Esophagus muscularis mucosa (tissue), 4 donors: ENCODE measurements around the gene PPP4R2. TPM values are rescaled to one million over a fixed set of nuclear protein-coding genes. Genes with fewer than 3 reads are reported as not detected.

ENCODE experiments used
- DNase-seq: peaks from one replicate; pipeline ENCODE4 v3.0.0-alpha.2; 2017; ENCODE audit errors: extremely low spot score
- H3K27ac ChIP-seq, 4 donors: fragments of 200-600 bp; sonication (generic); replicated peaks in 1 of 4; 1 replicate in 3 of 4; 2 replicates in 1 of 4; pipeline ENCODE4 v1.5.1; 2016 to 2019; ENCODE audit warnings: mild to moderate bottlenecking in 1 of 4
- H3K27me3 ChIP-seq, 4 donors: fragments of 200-600 bp; sonication (generic); one replicate each; pipeline versions ENCODE4 v1.5.1 to v1.6.0; 2016 to 2019
- H3K36me3 ChIP-seq, 4 donors: fragments of 200-600 bp; sonication (generic); one replicate each; pipeline ENCODE4 v1.5.1; 2016 to 2019
- H3K4me1 ChIP-seq, 4 donors: fragments of 200-600 bp; sonication (generic); one replicate each; pipeline ENCODE4 v1.5.1; 2016 to 2019
- H3K4me3 ChIP-seq, 4 donors: fragments of 200-600 bp; sonication (generic); 1 replicate in 2 of 4; 2 replicates in 2 of 4; pipeline ENCODE4 v1.5.1; 2016 to 2019; ENCODE audit warnings: mild to moderate bottlenecking in 4 of 4, moderate library complexity in 1 of 4
- H3K9me3 ChIP-seq, 4 donors: fragments of 200-600 bp; sonication (generic); 1 replicate in 3 of 4; 2 replicates in 1 of 4; pipeline ENCODE4 v1.5.1; 2016 to 2019
- CTCF ChIP-seq, 3 experiments: fragments of 200-600 bp in 2 of 3; fragments of 450-650 bp in 1 of 3; sonication (generic) in 2 of 3; IDR thresholded peaks; one replicate each; pipeline ENCODE4 v1.5.1; 2017 to 2019; ENCODE audit warnings: antibody characterized with exemption in 3 of 3, mild to moderate bottlenecking in 2 of 3, moderate library complexity in 1 of 3
- EP300 ChIP-seq: sonication (generic); formaldehyde crosslinking; IDR thresholded peaks from one replicate; pipeline ENCODE4 v1.6.1; 2017; ENCODE audit warnings: antibody characterized with exemption
- POLR2A ChIP-seq: fragments of 450-650 bp; IDR thresholded peaks from one replicate; pipeline ENCODE4 v1.6.1; 2017; ENCODE audit warnings: antibody characterized with exemption, moderate library complexity, mild to moderate bottlenecking, low read depth
- POLR2AphosphoS5 ChIP-seq, 2 donors: sonication (generic); formaldehyde crosslinking; IDR thresholded peaks; one replicate each; pipeline ENCODE4 v1.6.1; 2017; ENCODE audit warnings: antibody characterized with exemption in 2 of 2
- WGBS: methylation state at CpG from one replicate; pipeline ENCODE4 v1.1.5; 2018; 5-methylcytosine and 5-hydroxymethylcytosine counted together
- intact Hi-C: fragments of 100-400 bp; cut with DNase I; formaldehyde crosslinking; loops from one replicate; pipeline ENCODE4 v1.15.1; 2023
- total RNA-seq, 4 donors: library from RNA; depleted of rRNA; stranded (reverse); fragments of >200 nt; gene quantifications; one replicate each; pipeline versions ENCODE4 v1.1.0 to v1.2.1, GENCODE V29; 2016

The PPP4R2 gene
- total RNA-seq, 4 donors from 2014 or later: 24.6 to 60.6 (median 33.9) TPM

- no peak overlapping the region for H3K4me3 ChIP-seq
- H3K9me3 ChIP-seq: no peaks in the 10 kb centered on the region
- H3K27me3 ChIP-seq: no peaks in the 10 kb centered on the region
- TF ChIP-seq CTCF (IDR thresholded peaks at IDR 0.05): no peak
- no peak for TF ChIP-seq POLR2A
- no peak for TF ChIP-seq POLR2AphosphoS5 (IDR thresholded peaks at IDR 0.05)
- no peak for TF ChIP-seq EP300
- WGBS: 92% methylated on average over 4 of the region's 4 CpGs
- H3K27ac ChIP-seq: no peak overlapping the region
- peaks cover 0 to 7% (median 3%) of the 10 kb centered on the region in 4 donors for H3K36me3 ChIP-seq
- no peak for DNase-seq
- intact Hi-C loops: no loop called here
- H3K4me1 ChIP-seq: peaks cover 17 to 76% (median 55%) of the 10 kb centered on the region in 4 donors
These were observed 21.7 kb downstream of the PPP4R2 start for GRCh38 chr3:73018298-73018697.

- whole genome bisulfite sequencing: 75% methylated on average over 5 of the region's 5 CpGs
- no peaks in the 10 kb centered on the region for H3K27me3 ChIP-seq
- no peak overlapping the region for H3K27ac ChIP-seq
- intact Hi-C loops: no loop called here
- TF ChIP-seq POLR2AphosphoS5 (IDR thresholded peaks at IDR 0.05) (no peak), EP300 (no peak), CTCF (IDR thresholded peaks at IDR 0.05) (no peak), POLR2A (no peak)
- H3K4me3 ChIP-seq: no peak overlapping the region
- DNase-seq: no peak
- H3K4me1 ChIP-seq: peaks cover 17 to 71% (median 55%) of the 10 kb centered on the region in 4 donors
- H3K36me3 ChIP-seq: peaks cover 0 to 7% (median 3%) of the 10 kb centered on the region in 4 donors
- H3K9me3 ChIP-seq: no peaks in the 10 kb centered on the region
These were observed 22.3 kb downstream of the PPP4R2 start for GRCh38 chr3:73018790-73019441.

- intact Hi-C loops: no loop called here
- 63% methylated on average over 4 of the region's 4 CpGs for WGBS
- H3K9me3 ChIP-seq: no peaks in the 10 kb centered on the region
- no peak overlapping the region for H3K4me3 ChIP-seq
- H3K36me3 ChIP-seq: no peaks in the 10 kb centered on the region
- H3K27ac ChIP-seq: no peak overlapping the region
- H3K27me3 ChIP-seq: no peaks in the 10 kb centered on the region
- TF ChIP-seq POLR2A (no peak), CTCF (IDR thresholded peaks at IDR 0.05) (no peak), POLR2AphosphoS5 (IDR thresholded peaks at IDR 0.05) (no peak), EP300 (no peak)
- H3K4me1 ChIP-seq: peaks cover 30 to 85% (median 77%) of the 10 kb centered on the region in 4 donors
- no peak for DNase-seq
These were observed 24.8 kb downstream of the PPP4R2 start for GRCh38 chr3:73021301-73021835.

- H3K27me3 ChIP-seq: no peaks in the 10 kb centered on the region
- H3K27ac ChIP-seq: no peak overlapping the region
- no peak for DNase-seq
- no peaks in the 10 kb centered on the region for H3K9me3 ChIP-seq
- H3K36me3 ChIP-seq: no peaks in the 10 kb centered on the region
- H3K4me3 ChIP-seq: no peak overlapping the region
- no peak for TF ChIP-seq EP300
- TF ChIP-seq POLR2AphosphoS5 (IDR thresholded peaks at IDR 0.05): no peak
- no peak for TF ChIP-seq CTCF (IDR thresholded peaks at IDR 0.05)
- no peak for TF ChIP-seq POLR2A
- intact Hi-C loops: no loop called here
- H3K4me1 ChIP-seq: peaks cover 30 to 87% (median 78%) of the 10 kb centered on the region in 4 donors
These were observed 28.2 kb downstream of the PPP4R2 start for GRCh38 chr3:73024836-73025235.
